ENCODE measurements around the gene KRT25. TPM values are rescaled to one million over a fixed set of nuclear protein-coding genes. Genes with fewer than 3 reads are reported as not detected.
"Not testable (repeated sequence)": the region's sequence is repeated elsewhere in the genome, so short reads cannot be mapped to it uniquely, and the experiment has no call there.

KRT25 gene
- total RNA-seq, 1 donor from 2014 or later, result not detected

DNA sequence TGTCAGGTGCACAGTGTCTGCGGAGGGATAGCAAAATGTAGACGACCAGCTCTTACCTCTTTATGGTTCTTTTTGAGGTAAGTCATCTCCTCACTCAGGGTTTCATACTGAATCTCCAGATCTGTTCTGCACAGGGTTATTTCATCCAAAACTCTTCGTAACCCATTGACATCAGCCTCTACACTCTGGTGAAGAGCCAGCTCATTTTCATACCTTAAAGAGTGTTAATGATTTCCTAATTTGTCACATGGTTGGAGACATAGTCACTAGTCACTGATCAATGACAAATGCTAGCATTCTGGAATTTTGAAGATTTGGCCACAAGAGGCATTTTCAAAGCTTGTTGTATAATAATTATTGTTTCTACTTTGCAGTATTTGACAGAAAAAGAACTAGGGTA lies 1.3 kb downstream of the KRT25 start:
- DNase-seq (ENCODE audit: low spot score), result no peak

- DNase-seq (ENCODE audit: low spot score), result no peak
Measured at GRCh38 chr17:40751065-40751464, 4.1 kb downstream of the KRT25 start.

DNA sequence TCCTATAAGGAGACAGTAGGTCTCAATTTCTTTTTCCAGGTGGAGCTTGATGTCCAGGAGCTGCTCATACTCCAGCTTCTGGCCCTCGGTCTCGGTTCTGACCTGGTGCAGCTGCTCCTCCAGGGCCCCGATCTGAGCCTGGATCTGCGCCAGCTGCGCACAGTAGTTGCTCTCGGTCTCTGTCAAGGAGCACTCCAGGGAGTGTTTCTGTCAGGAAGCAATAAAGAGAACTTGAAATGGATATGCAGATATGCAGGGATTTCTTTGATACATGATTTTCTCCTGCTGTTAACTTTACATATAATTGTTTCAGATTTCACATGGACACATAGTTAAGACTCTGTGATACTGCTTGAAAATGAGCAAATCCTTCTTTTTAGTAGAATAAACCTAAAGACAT lies 4.7 kb downstream of the KRT25 start:
- DNase-seq (ENCODE audit: low spot score), result no peak

- not testable (repeated sequence) for DNase-seq (ENCODE audit: low spot score)
Measured at GRCh38 chr17:40748666-40749065, 6.5 kb downstream of the KRT25 start.

- DNase-seq (ENCODE audit: low spot score), result no peak
Measured at GRCh38 chr17:40738553-40738952, 16.6 kb downstream of the KRT25 start.

- peak; percentile 7 for DNase-seq (ENCODE audit: low spot score)
Measured at GRCh38 chr17:40735016-40735415, 20.1 kb downstream of the KRT25 start.

DNA sequence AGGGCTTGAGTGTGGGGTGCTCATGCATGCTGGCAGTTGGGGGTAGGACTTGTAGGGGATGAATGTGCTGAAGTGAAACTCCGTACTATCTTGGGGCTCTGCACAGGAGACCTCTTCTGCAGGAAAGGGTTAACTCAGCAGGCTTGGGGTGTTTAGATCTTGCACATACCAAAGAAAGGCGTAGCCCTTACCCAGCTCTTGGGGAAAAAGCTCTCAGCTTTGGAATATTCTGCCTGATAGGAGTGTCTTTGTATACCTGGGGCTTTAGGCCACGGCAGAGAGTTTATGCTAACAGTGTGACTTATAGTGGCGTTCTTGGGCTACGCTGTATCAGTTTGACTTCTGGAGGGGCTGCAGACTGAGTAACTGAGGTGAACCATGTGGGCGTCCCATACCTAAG lies 21.1 kb downstream of the KRT25 start:
- no peak for DNase-seq (ENCODE audit: low spot score)

- DNase-seq (ENCODE audit: low spot score), result no peak
Measured at GRCh38 chr17:40730970-40731369, 24.2 kb downstream of the KRT25 start.

GRCh38 chr17:40727447-40728231 lies 27.5 kb downstream of the KRT25 start:
- no peak for DNase-seq (ENCODE audit: low spot score)

- DNase-seq (ENCODE audit: low spot score), result no peak
Measured at GRCh38 chr17:40726919-40727318, 28.2 kb downstream of the KRT25 start.

GRCh38 chr17:40724656-40725055 lies 30.5 kb downstream of the KRT25 start:
- no peak for DNase-seq (ENCODE audit: low spot score)

- DNase-seq (ENCODE audit: low spot score), result no peak
Measured at GRCh38 chr17:40722241-40722640, 32.9 kb downstream of the KRT25 start.

GRCh38 chr17:40720899-40721298 lies 34.2 kb downstream of the KRT25 start:
- no peak for DNase-seq (ENCODE audit: low spot score)

- peak; percentile 77 for DNase-seq (ENCODE audit: low spot score)
Measured at GRCh38 chr17:40718930-40719329, 36.2 kb downstream of the KRT25 start.

DNA sequence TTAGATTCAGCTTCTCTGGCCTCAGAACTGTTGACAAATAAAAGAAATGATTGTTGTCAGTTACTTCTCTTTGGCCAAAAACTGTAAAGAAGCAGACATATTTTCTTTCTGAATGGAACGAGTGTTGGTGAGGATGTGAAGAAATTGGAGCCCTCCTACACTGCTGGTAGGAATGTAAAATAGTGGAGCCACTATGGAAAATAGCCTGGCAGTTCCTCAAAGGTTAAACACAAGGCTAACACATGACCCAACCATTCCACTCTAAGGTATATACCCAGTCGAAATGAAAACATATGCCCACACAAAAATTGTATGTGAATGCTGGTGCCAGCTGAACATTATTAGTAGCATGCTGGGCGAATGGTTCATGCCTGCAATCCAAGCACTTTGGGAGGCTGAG lies 37.4 kb downstream of the KRT25 start:
- no peak for DNase-seq (ENCODE audit: low spot score)

DNA sequence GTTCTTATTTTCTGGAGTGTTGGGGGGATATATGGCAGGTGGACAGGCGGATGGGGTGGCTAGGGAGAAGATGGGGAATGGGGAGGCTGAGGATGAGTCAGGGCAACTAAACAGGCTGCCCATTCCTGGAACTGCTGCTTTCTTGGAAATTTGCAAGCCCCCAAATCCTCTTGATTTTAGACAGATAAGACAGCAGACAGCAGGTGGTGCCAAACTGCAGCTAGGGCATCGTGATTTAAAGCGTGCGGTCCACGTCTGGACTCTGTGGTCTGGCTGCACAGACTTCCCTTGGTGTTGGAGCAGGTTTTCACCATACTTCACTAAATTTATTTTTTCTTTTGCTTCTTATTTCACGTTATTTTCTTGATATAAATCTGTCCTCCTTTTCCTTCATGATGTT lies 40.7 kb downstream of the KRT25 start:
- no peak for DNase-seq (ENCODE audit: low spot score)

- DNase-seq (ENCODE audit: low spot score), result no peak
Measured at GRCh38 chr17:40707745-40708144, 47.4 kb downstream of the KRT25 start.

- DNase-seq (ENCODE audit: low spot score), result no peak
Measured at GRCh38 chr17:40705584-40705983, 49.5 kb downstream of the KRT25 start.

DNA sequence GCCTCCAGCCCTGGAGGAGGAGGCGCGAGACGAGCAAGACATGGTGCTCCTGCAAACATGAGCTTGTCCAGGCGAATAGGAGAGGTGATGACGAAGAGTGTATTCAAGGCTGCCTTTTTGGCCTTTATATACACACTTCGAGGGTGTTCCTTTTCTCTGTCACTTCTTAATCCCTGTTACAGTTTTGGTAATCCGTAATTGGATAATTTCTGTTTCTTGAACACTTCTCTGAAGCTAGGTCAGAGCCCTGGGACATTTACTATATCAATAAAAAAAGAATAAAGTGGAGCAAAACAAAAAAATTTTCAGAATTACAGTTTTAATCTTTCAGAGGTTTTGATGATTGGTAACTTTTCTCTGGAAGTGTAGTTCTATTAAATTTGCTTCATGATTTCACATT lies 51.5 kb downstream of the KRT25 start, which contains the start of gene KRT24:
Gene KRT24, minus strand, starts transcription at position 101 of the 400 bp plus-strand sequence. Its CDS starts 59 bp downstream, at position 42.
- no peak for DNase-seq (ENCODE audit: low spot score)

GRCh38 chr17:40702271-40702670 lies 52.9 kb downstream of the KRT25 start:
- peak; percentile 26 for DNase-seq (ENCODE audit: low spot score)

GRCh38 chr17:40699853-40700252 lies 55.3 kb downstream of the KRT25 start:
- DNase-seq (ENCODE audit: low spot score), result peak; percentile 96

DNA sequence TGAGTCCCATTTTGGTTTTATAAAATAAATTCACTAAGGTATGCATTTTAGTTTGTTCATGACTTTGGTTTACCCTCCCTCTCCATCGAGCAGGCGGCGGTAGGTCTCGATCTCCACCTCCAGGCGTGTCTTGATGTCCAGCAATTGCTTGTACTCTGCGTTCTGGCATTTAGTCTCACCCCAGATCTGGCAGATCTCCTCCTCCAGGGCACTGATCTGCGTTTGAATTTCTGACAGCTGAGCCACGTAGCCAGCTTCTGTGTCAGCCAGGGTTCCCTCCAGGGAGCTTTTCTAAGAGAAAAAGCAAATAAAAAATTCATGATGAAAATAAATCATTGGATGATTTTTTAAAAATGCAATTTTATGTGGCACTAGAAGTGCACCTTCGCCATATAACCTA lies 55.8 kb downstream of the KRT25 start:
- peak; percentile 94 for DNase-seq (ENCODE audit: low spot score)

All from umbilical cord (tissue), 2 donors.